NT2/D1 (cell line): Measurements from ENCODE around the gene CCNJL.

ENCODE experiments used
- YY1 ChIP-seq: IDR thresholded peaks from 2 replicates; pipeline ENCODE4 v1.6.1; 2011; ENCODE audit not compliant: insufficient read length, insufficient read depth
- ZNF274 ChIP-seq: IDR thresholded peaks from 2 replicates; pipeline ENCODE4 v1.6.1; 2011; ENCODE audit warnings: mild to moderate bottlenecking, low read depth, low read length

DNA sequence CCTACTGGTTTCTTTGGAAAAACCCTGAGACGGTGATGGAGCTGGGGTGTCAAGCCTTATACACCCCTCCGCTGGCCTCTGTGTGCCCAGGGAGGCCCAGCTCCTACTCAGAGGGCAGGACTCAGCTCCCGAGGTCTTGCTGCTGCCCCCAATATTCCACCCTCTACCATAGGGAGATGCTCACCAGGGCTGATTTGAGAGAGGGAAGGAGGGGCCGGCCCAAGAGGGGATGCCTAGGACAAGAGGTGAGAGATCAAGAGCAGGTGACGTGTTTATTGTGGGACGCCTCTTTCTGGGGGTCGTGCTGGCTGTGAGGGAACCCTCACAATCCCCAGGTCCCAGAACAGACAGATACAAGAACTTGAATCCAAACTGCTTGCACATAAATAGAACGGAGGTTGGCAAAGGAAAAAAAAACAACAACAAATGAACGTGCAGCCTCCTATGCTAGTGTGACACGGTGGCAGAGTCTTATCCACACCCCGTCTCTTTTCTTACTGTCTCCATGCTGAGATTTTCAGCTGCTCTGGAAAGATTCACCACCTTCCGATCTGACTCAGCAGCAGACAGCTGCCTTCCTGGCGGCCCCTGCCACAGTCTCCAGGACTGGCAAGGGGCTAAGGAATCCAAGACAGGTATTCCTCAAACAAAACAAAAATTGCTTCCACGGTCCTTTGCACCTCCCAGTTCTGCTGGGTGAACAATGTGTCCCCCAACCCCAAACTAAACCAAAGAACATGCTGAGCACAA is 60.8 kb downstream of the CCNJL start:
- no peak for TF ChIP-seq YY1
- no peak for TF ChIP-seq ZNF274
